ENCODE measurements around the gene PHKB. TPM values are rescaled to one million over a fixed set of nuclear protein-coding genes. Genes with fewer than 3 reads are reported as not detected.

PHKB gene
- total RNA-seq, 1 donor from 2014 or later: 14.6 TPM

DNA sequence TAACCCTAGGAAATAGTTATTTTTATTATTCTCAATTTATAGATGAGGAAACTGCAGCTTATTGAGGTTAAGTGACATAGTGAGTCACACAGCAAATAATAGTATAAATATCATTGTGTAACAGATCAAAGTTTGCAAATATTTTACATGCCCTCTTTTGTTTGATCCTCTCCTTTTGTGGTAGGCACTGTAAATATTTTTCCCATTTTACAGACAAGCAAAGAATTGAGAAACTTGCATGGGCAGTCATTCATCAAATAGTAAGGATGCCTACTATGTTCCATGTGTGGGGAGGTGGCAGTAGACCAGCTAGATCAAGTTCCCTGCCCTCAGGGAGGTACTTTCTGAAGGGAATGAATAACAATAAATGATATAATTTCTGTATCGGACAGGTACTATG, 173.0 kb downstream of the PHKB start:
- Histone ChIP-seq H3K27ac (no peak overlapping the region), H3K36me3 (peaks cover 0 to 7% of the 10 kb centered on the region in 2 donors), H3K4me3 (no peak overlapping the region), H3K9me3 (no peaks in the 10 kb centered on the region), H3K4me1 (no peaks in the 10 kb centered on the region), H3K27me3 (no peaks in the 10 kb centered on the region)
- DNase-seq (ENCODE audit: low spot score in 2 of 2): no peak
- TF ChIP-seq, protein P1, sequence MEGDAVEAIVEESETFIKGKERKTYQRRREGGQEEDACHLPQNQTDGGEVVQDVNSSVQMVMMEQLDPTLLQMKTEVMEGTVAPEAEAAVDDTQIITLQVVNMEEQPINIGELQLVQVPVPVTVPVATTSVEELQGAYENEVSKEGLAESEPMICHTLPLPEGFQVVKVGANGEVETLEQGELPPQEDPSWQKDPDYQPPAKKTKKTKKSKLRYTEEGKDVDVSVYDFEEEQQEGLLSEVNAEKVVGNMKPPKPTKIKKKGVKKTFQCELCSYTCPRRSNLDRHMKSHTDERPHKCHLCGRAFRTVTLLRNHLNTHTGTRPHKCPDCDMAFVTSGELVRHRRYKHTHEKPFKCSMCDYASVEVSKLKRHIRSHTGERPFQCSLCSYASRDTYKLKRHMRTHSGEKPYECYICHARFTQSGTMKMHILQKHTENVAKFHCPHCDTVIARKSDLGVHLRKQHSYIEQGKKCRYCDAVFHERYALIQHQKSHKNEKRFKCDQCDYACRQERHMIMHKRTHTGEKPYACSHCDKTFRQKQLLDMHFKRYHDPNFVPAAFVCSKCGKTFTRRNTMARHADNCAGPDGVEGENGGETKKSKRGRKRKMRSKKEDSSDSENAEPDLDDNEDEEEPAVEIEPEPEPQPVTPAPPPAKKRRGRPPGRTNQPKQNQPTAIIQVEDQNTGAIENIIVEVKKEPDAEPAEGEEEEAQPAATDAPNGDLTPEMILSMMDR (IDR thresholded peaks at IDR 0.05): no peak
- intact Hi-C loops (cut with DNase I): no loop called here

DNA sequence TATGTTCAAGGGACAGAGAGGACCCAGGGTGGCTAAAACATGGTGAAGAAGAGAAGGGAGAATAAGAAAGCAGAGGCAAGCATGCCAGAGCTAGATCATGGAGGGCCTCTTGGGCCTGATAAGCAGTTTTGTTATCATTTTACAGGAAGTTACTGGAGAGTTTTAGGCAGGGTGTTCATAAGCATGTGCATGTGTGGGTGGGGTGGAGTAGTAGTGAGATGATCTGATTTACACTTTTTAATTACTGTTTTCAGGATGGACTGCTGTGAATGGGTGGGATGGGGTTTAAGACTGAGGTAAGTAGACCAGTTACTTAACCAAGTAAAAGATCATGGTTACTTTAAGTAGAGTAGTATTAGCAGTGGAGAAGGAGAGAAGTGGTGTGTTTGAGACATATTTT, 173.6 kb downstream of the PHKB start:
- Histone ChIP-seq H3K9me3 (no peaks in the 10 kb centered on the region), H3K36me3 (peaks cover 0 to 7% of the 10 kb centered on the region in 2 donors), H3K27me3 (no peaks in the 10 kb centered on the region), H3K27ac (no peak overlapping the region), H3K4me3 (no peak overlapping the region), H3K4me1 (no peaks in the 10 kb centered on the region)
- intact Hi-C loops (cut with DNase I): no loop called here
- DNase-seq (ENCODE audit: low spot score in 2 of 2): no peak
- TF ChIP-seq, protein P1 (IDR thresholded peaks at IDR 0.05): no peak

DNA sequence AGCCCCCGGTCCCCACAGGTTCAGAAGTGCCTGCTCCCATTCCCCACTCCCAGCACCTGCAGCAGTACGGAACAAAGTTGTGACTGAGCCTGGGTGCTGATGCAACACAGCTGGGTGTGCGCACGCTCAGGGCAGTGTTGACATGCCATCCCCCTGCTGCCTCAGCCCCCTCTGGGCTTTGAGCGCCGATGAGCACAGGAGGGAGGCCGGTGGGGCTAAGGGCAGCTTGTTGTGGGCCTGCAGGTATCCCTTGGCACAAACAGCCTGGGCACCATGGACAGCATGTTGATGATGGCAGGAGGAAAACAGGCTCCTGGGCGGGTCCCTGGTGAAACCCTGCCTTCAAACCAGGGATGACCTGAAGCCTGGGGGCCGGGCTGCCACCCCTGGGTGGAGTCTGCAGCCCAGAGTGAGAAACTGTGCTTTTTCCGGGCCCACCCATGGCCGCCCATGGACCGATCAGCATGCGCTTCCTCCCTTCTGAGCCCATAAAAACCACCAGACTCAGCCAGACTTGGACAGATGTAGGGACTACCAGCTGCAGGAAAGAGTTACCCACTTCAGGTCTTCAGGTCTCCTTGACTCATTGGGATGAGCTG, 175.5 kb downstream of the PHKB start:
- Histone ChIP-seq H3K27ac (no peak overlapping the region), H3K4me3 (no peak overlapping the region), H3K4me1 (no peaks in the 10 kb centered on the region), H3K36me3 (peaks cover 0 to 7% of the 10 kb centered on the region in 2 donors), H3K27me3 (no peaks in the 10 kb centered on the region), H3K9me3 (no peaks in the 10 kb centered on the region)
- intact Hi-C loops (cut with DNase I): no loop called here
- no peak for DNase-seq (ENCODE audit: low spot score in 2 of 2)
- TF ChIP-seq, protein P1 (IDR thresholded peaks at IDR 0.05): no peak

DNA sequence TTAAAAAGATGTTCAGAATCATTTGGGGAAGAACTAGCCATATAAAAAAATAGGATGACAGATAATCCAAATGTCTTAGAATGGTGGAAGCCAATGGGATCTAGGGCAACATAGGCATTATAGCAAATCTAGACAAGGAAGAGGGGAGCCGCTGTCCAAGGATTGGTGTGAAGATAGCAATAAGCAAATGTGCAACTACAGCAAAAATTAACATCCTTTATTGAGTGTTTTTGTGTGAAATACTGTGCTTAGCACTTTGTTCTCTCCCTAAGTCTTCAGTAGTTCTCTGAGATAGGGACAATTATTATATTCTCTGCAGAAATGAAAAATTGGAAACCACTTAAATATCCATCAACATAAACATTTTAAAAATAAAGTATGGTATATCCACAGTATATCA, 177.0 kb downstream of the PHKB start:
- H3K36me3 ChIP-seq: peaks cover 0 to 7% of the 10 kb centered on the region in 2 donors
- H3K4me1 ChIP-seq: peaks cover 0 to 3% of the 10 kb centered on the region in 2 donors
- TF ChIP-seq, protein P1 (IDR thresholded peaks at IDR 0.05): no peak
- no peaks in the 10 kb centered on the region for H3K9me3 ChIP-seq
- no peaks in the 10 kb centered on the region for H3K27me3 ChIP-seq
- DNase-seq (ENCODE audit: low spot score in 2 of 2): no peak
- no peak overlapping the region for H3K4me3 ChIP-seq
- intact Hi-C loops (cut with DNase I): no loop called here
- H3K27ac ChIP-seq: no peak overlapping the region

DNA sequence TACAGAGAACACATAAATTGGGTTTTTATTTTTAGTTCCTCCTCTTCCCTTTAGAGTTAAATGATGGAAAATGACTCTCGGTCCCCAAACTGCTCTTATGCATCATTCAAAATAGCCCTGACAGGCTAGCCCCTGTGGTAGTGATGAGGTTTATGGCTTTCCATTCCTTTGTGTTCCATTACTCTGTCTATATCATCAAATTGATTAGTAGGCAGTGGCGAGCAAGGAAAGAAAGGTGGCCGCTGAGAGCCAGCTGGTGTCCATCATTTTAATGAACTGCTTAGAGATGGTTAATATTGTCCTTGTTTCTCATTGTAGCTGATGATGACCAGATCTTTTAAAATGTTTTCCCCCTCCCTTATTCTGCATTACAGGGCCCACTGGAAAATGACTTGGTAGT, 179.5 kb downstream of the PHKB start:
- peaks cover 0 to 16% of the 10 kb centered on the region in 2 donors for H3K4me1 ChIP-seq
- intact Hi-C loops (cut with DNase I): loop anchor here (10.0 kb wide), 1 partner anchor 606 kb away; no protein-coding TSS in a partner anchor
- no peaks in the 10 kb centered on the region for H3K9me3 ChIP-seq
- no peak overlapping the region for H3K27ac ChIP-seq
- no peak overlapping the region for H3K4me3 ChIP-seq
- TF ChIP-seq, protein P1 (IDR thresholded peaks at IDR 0.05): no peak
- H3K27me3 ChIP-seq: no peaks in the 10 kb centered on the region
- DNase-seq (ENCODE audit: low spot score in 2 of 2): no peak
- H3K36me3 ChIP-seq: peaks cover 0 to 7% of the 10 kb centered on the region in 2 donors

All from ascending aorta (tissue), 2 donors.